GM12875 (cell line): ENCODE results near the gene GCC2.
"Not testable (repeated sequence)": the region's sequence is repeated elsewhere in the genome, so short reads cannot be mapped to it uniquely, and the experiment has no call there.

ENCODE experiments used
- H3K4me3 ChIP-seq: one replicate; pipeline ENCODE4 v1.5.1; 2011; ENCODE audit warnings: low read depth, low read length, control low read depth
- CTCF ChIP-seq: IDR thresholded peaks from 2 replicates; pipeline ENCODE4 v1.5.1; 2011; ENCODE audit warnings: low read depth, mild to moderate bottlenecking, control low read depth, inconsistent platforms, low read length, moderate library complexity, borderline replicate concordance; ENCODE audit not compliant: insufficient read depth

GCC2 gene

DNA sequence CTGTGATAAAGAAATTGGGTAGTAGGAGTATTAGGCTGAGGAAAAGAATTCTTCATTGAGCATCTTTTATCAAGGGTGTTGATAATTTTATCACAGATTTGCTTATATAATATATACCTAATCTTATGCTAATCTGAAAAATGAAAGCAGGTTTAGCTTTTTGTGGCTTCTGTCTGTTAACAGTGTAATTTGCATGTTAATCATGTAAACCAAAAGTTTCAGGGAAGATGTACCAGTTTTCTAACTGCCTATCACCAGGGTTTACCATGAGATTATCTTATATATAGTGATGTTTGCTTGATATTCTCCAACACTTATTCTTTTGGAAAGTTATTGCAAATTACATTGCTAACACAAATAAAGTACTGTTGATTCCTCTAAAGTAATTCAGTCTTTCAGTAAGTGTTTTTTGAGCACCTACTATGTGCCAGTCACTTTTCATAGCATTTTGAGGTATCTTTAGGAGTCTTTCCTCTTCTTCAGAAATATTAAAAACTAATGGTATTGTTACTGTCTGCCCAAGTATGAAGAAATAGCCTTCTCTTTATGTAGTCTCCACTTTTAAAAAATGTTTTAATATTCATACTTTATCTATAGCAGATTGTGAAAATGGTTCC, 41.6 kb downstream of the GCC2 start:
- TF ChIP-seq CTCF: no peak
- H3K4me3 ChIP-seq: no peak overlapping the region

DNA sequence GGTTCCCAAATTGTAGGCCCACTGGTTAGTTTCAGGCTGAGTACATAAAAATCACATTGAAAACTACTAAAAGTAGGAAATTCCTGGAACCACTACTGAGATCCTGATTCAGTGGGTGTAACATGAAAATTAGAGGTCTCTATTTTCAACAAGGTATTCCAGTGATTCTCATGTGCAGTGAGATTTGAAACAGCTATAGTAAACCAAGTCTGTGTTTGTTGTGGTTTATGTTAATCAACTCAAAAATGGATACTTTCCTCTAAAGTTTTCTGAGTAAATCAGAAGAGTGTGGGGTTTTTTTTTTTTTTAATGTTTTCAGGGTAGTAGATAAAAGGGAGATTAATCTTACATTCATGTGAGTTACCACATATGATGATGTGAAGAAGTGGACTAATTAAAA, 42.8 kb downstream of the GCC2 start:
- no peak overlapping the region for H3K4me3 ChIP-seq
- TF ChIP-seq CTCF: no peak

- H3K4me3 ChIP-seq: no peak overlapping the region
- no peak for TF ChIP-seq CTCF
Measured at GRCh38 chr2:108492364-108492763, 43.4 kb downstream of the GCC2 start.

- not testable (repeated sequence) for H3K4me3 ChIP-seq
Measured at GRCh38 chr2:108496167-108496566, 47.2 kb downstream of the GCC2 start.

GRCh38 chr2:108507620-108508019, 58.6 kb downstream of the GCC2 start:
- H3K4me3 ChIP-seq: not testable (repeated sequence)

DNA sequence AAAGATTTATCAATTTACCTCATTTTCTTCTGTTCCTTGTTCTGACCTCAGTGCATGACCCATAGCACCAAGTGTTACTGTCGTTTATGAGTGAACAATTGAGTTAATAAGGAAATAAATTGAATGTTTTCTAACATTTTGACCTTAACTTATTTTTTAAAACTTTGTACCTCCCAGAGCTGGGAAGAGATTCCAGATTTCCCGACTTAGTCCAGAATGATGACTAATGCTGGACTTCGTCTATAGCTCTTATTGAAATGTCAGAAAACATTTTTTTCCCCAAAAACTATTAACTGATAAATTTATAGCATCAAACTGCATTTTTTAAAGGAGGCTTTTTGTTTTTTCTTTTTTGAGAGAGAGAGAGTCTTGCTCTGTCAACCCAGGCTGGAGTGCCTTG, 63.4 kb downstream of the GCC2 start:
- H3K4me3 ChIP-seq: not testable (repeated sequence)

- not testable (repeated sequence) for H3K4me3 ChIP-seq
Measured at GRCh38 chr2:108514478-108514877, 65.5 kb downstream of the GCC2 start.

- not testable (repeated sequence) for H3K4me3 ChIP-seq
Measured at GRCh38 chr2:108524688-108525087, 75.7 kb downstream of the GCC2 start.

DNA sequence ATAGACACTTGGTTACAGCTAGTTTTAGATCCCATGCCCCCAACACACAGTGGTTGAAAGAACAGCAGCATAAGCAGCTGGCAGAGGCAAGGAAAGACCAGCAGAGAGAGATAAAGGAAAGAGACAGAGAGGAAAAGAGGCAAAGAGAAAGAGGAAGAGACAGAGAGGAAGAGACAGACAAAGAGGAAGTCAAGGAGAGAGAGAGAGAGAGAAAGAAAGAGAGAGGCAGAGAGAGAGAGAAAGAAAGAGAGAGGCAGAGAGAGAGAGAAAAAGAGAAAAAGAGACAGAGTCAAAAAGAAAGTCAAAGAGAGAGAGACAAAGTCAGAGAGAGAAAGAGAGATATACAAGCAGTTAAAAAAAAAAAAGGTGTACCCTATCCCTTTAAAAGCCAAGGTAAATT, 76.3 kb downstream of the GCC2 start:
- H3K4me3 ChIP-seq: not testable (repeated sequence)

- H3K4me3 ChIP-seq: no peak overlapping the region
- TF ChIP-seq CTCF: no peak
Measured at GRCh38 chr2:108531674-108532055, 82.7 kb downstream of the GCC2 start.
